ENCODE measurements around the gene TSPAN18.
A peak's percentile ranks its signal among the peaks of the same experiment; 100 is the strongest.

TSPAN18 gene

GRCh38 chr11:44771252-44771734, 44.5 kb downstream of the TSPAN18 start:
- H3K4me3 Mint-ChIP-seq: no peak overlapping the region
- H3K4me1 Mint-ChIP-seq: peaks cover 39% of the 10 kb centered on the region
- H3K27me3 Mint-ChIP-seq (ENCODE audit: low read depth, poor library complexity): no peaks in the 10 kb centered on the region
- peaks cover 32% of the 10 kb centered on the region for H3K36me3 Mint-ChIP-seq (ENCODE audit: low read depth)
- H3K9me3 Mint-ChIP-seq: peaks cover 20% of the 10 kb centered on the region
- DNase-seq: no peak
- H3K27ac Mint-ChIP-seq: no peak overlapping the region
- TF ChIP-seq CTCF (IDR thresholded peaks at IDR 0.05): no peak

- no peak for TF ChIP-seq CTCF (IDR thresholded peaks at IDR 0.05)
- H3K9me3 Mint-ChIP-seq: peaks cover 20% of the 10 kb centered on the region
- H3K36me3 Mint-ChIP-seq (ENCODE audit: low read depth): peaks cover 27% of the 10 kb centered on the region
- no peak overlapping the region for H3K27ac Mint-ChIP-seq
- H3K4me1 Mint-ChIP-seq: peaks cover 37% of the 10 kb centered on the region
- no peaks in the 10 kb centered on the region for H3K27me3 Mint-ChIP-seq (ENCODE audit: low read depth, poor library complexity)
- no peak overlapping the region for H3K4me3 Mint-ChIP-seq
- DNase-seq: no peak
Measured at GRCh38 chr11:44771841-44772240, 45.1 kb downstream of the TSPAN18 start.

GRCh38 chr11:44773351-44773965, 46.7 kb downstream of the TSPAN18 start:
- no peak for DNase-seq
- peaks cover 54% of the 10 kb centered on the region for H3K4me1 Mint-ChIP-seq
- TF ChIP-seq CTCF (IDR thresholded peaks at IDR 0.05): no peak
- H3K27ac Mint-ChIP-seq: no peak overlapping the region
- H3K27me3 Mint-ChIP-seq (ENCODE audit: low read depth, poor library complexity): no peaks in the 10 kb centered on the region
- H3K36me3 Mint-ChIP-seq (ENCODE audit: low read depth): peaks cover 11% of the 10 kb centered on the region
- H3K9me3 Mint-ChIP-seq: peaks cover 5% of the 10 kb centered on the region
- H3K4me3 Mint-ChIP-seq: no peak overlapping the region

GRCh38 chr11:44774108-44774507, 47.3 kb downstream of the TSPAN18 start:
- peaks cover 57% of the 10 kb centered on the region for H3K4me1 Mint-ChIP-seq
- DNase-seq: no peak

GRCh38 chr11:44774731-44775130, 48.0 kb downstream of the TSPAN18 start:
- Mint-ChIP-seq H3K9me3 (no peaks in the 10 kb centered on the region), H3K27me3 (ENCODE audit: low read depth, poor library complexity) (no peaks in the 10 kb centered on the region), H3K36me3 (ENCODE audit: low read depth) (peaks cover under 1% of the 10 kb centered on the region), H3K27ac (no peak overlapping the region), H3K4me1 (peaks cover 64% of the 10 kb centered on the region), H3K4me3 (no peak overlapping the region)
- no peak for TF ChIP-seq CTCF (IDR thresholded peaks at IDR 0.05)
- DNase-seq: no peak

More at GRCh38 chr11:44774108-44774507, 47.3 kb downstream of the TSPAN18 start:
- no peaks in the 10 kb centered on the region for H3K27me3 Mint-ChIP-seq (ENCODE audit: low read depth, poor library complexity)
- TF ChIP-seq CTCF (IDR thresholded peaks at IDR 0.05): no peak
- peaks cover 7% of the 10 kb centered on the region for H3K36me3 Mint-ChIP-seq (ENCODE audit: low read depth)
- no peak overlapping the region for H3K27ac Mint-ChIP-seq
- peaks cover 2% of the 10 kb centered on the region for H3K9me3 Mint-ChIP-seq
- no peak overlapping the region for H3K4me3 Mint-ChIP-seq

GRCh38 chr11:44775366-44775984, 48.7 kb downstream of the TSPAN18 start:
- H3K4me1 Mint-ChIP-seq: peaks cover 62% of the 10 kb centered on the region

More at GRCh38 chr11:44775366-44775984, 48.7 kb downstream of the TSPAN18 start:
- Mint-ChIP-seq H3K36me3 (ENCODE audit: low read depth) (no peaks in the 10 kb centered on the region), H3K27me3 (ENCODE audit: low read depth, poor library complexity) (no peaks in the 10 kb centered on the region), H3K4me3 (no peak overlapping the region), H3K9me3 (no peaks in the 10 kb centered on the region), H3K27ac (no peak overlapping the region)
- peak; percentile 54 for TF ChIP-seq CTCF (IDR thresholded peaks at IDR 0.05)
- peak; percentile 57 for DNase-seq

All from nephron progenitor cell (in vitro differentiated cells).